HG03039 (cell line): ENCODE measurements around the gene INHBA.

Source experiments
- ATAC-seq: cut with Tn5 transposase; IDR thresholded peaks from one replicate; pipeline ENCODE4 v1.9.1; 2021; ENCODE audit warnings: mild to moderate bottlenecking, moderate library complexity; ENCODE audit not compliant: unreplicated experiment

Gene INHBA

GRCh38 chr7:41689815-41690214, 13.1 kb downstream of the INHBA start:
- ATAC-seq = no peak

GRCh38 chr7:41688906-41689305, 14.0 kb downstream of the INHBA start:
- no peak for ATAC-seq

- no peak for ATAC-seq
Observed at GRCh38 chr7:41688012-41688625, 14.8 kb downstream of the INHBA start.

- ATAC-seq = no peak
Observed at GRCh38 chr7:41685684-41686083, 17.2 kb downstream of the INHBA start.

- no peak for ATAC-seq
Observed at GRCh38 chr7:41682422-41682821, 20.5 kb downstream of the INHBA start.

GRCh38 chr7:41679566-41679965, 23.3 kb downstream of the INHBA start:
- no peak for ATAC-seq

- ATAC-seq = no peak
Observed at GRCh38 chr7:41674505-41675023, 28.3 kb downstream of the INHBA start.

- ATAC-seq = no peak
Observed at GRCh38 chr7:41661596-41661995, 41.3 kb downstream of the INHBA start.

- ATAC-seq = no peak
Observed at GRCh38 chr7:41659539-41659938, 43.4 kb downstream of the INHBA start.

- ATAC-seq = no peak
Observed at GRCh38 chr7:41656366-41656765, 46.5 kb downstream of the INHBA start.

GRCh38 chr7:41655426-41655825, 47.5 kb downstream of the INHBA start:
- ATAC-seq = no peak

- ATAC-seq = no peak
Observed at GRCh38 chr7:41652267-41652666, 50.6 kb downstream of the INHBA start.

GRCh38 chr7:41648501-41648900, 54.4 kb downstream of the INHBA start:
- ATAC-seq = no peak

GRCh38 chr7:41643616-41644015, 59.3 kb downstream of the INHBA start:
- ATAC-seq = no peak

GRCh38 chr7:41641665-41642014, 61.2 kb downstream of the INHBA start:
- ATAC-seq = no peak

- no peak for ATAC-seq
Observed at GRCh38 chr7:41641011-41641664, 61.8 kb downstream of the INHBA start.

- ATAC-seq = no peak
Observed at GRCh38 chr7:41640487-41640886, 62.4 kb downstream of the INHBA start.

GRCh38 chr7:41637049-41637448, 65.8 kb downstream of the INHBA start:
- ATAC-seq = no peak
